SHP77 treated with DMSO at 0.1 percent for 48 hours (cell line): ENCODE data around the gene EXOC3L1.
A peak's percentile ranks its signal among the peaks of the same experiment; 100 is the strongest.

Experiments used
- DNase-seq: peaks from one replicate; lab custom pipeline; 2025; lab: John Stamatoyannopoulos, UW

The EXOC3L1 gene, protein sequence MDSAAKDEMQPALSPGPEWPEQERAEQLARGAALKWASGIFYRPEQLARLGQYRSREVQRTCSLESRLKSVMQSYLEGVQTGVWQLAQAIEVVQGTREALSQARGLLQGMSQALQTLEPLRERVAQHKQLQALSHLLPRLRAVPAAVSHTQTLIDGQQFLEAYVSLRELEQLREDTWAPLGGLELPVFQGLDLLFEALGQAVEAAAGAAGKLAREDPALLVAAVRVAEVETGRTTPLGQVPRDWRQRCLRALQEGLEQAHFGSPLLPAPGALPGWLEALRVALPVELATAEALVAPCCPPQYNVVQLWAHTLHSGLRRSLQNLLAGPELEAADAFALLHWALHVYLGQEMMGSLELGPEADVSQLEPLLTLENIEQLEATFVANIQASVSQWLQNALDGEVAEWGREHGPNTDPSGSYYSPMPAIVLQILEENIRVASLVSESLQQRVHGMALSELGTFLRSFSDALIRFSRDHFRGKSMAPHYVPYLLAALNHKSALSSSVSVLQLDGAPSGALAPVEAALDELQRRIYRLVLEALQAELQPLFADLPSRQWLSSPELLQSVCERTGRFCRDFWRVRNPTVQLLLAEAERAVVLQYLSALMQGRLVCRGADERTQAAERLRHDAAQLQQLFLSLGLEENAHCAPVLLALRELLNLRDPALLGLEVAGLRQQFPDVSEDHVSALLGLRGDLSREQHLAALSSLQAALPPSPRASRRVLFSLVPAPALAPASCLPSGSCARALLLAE

GRCh38 chr16:67190041-67190440 is at the start of gene EXOC3L1:
TSS of gene EXOC3L1 (minus strand) at chr16:67190136. CDS start at chr16:67189676, 460 bp downstream.
- no peak for DNase-seq

DNA sequence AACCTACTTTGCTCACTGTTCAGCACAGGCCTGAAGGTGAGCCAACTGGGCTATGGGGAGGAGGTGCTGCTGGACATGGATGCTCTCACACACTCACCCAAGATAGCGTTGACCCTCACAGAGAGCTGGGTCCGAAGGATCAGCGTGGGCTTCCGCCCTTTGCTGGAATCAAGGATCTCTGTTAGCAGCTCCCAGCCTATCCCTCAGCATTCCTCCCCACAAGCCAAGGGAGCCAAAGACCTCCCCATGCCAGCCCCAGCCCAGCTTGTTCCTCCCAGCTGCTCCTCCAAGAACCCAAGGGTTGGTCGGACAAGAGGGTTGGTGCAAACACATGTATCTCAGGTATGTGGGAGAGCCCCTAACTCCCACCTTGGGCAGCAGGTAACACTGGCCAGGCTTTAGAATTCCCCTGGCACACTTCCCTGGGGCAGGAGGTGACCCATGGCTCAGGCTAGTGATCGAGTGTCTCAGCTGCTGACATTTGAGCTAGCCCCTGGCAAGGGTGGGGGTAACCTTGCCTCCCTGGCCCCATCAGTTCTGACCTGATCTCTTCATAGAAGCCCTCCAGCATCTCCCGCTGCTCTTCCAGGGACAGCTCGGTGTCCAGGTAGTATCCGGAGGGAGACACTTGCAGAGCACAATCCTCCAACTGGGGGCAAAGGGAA is 49.0 kb upstream of the EXOC3L1 start:
- no peak for DNase-seq

- no peak for DNase-seq
Measured at GRCh38 chr16:67238278-67238575, 48.3 kb upstream of the EXOC3L1 start.

DNA sequence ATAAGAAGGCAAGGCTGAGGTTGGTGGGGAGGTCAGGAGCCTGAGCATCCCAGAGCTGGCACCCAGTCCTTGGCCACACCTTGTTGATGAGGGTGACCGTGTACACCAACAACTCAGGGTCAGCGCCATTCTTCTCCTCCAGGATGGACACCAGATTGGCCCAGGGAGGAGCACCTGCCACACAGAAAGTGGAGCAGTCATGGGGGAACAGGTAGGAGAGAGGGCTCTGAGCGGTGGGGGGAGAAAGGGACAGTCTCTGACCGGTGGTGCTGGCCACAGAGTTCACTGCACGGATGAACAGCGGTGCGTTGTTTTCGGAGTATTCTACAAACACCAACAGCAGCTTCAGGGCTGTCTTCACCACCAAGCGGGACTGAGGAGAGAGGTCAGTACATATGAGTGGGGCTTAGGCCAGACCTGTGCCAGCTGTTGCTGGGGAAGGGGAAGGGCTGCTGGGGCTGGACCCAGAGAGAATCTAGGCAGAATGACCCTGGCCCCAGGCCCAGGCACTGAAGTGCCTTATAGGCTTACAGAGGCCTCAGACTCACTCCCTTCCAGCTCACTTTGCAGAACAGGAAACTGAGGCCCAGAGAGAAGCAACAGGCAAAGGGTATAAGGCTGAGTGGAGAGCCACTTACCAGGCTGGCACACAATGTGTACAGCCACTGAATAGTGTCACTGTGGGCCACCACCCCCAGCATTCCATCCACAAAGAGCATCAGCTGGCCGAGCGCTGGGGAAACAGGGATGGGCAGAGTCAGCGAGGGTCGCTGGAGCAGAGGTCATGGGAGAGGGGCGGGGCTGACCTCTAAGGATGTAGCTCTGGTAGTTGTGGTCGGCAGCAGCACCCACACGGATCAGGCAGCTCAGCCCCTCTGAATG is 47.7 kb upstream of the EXOC3L1 start:
- DNase-seq, result no peak

GRCh38 chr16:67236563-67237395 is 46.8 kb upstream of the EXOC3L1 start:
- no peak for DNase-seq

GRCh38 chr16:67235816-67236562 is 46.1 kb upstream of the EXOC3L1 start:
- DNase-seq, result no peak

DNA sequence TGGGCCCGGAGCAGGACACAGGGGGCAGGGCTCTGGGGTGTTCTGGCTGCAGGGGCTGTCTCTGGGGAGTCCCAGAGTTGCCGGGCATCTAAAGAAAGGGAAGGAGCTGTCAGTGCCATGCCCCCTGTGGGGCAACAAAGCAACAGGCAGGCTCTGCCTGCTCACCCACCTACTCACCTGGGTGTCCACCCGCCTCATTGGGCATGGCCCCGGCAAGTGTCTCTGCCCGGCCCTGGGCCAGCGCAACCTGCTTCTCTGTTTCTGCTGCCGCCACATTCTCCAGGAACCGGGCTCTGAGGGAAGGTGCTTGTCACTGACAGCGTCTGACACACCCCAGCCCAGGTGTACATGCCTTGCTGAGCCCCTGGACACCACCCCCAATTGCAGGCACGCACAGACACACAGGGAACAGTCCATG is 44.3 kb upstream of the EXOC3L1 start:
- DNase-seq, result no peak

DNA sequence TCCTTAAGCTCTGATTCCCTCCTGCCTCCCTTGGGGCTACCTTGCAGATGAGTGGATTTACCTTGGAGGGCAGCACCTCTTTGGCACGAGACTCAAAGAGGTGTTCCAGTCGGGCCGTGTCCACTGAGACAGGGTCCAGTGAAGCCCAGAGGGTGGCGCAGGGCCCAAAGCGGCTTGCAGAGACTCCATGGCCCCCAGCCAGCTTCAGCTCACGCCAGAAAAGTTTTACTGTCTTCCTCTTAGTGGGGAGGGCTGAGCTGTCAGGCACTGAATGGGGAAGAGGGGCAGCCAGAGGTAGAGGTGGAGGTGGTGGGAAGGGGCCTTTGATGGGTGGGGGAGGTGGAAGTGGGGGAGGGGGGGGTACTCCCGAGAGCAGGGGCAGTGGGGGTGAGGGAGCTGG is 43.7 kb upstream of the EXOC3L1 start:
- DNase-seq, result no peak

- DNase-seq, result no peak
Measured at GRCh38 chr16:67230809-67231660, 41.1 kb upstream of the EXOC3L1 start.

- no peak for DNase-seq
Measured at GRCh38 chr16:67229906-67230808, 40.2 kb upstream of the EXOC3L1 start.

DNA sequence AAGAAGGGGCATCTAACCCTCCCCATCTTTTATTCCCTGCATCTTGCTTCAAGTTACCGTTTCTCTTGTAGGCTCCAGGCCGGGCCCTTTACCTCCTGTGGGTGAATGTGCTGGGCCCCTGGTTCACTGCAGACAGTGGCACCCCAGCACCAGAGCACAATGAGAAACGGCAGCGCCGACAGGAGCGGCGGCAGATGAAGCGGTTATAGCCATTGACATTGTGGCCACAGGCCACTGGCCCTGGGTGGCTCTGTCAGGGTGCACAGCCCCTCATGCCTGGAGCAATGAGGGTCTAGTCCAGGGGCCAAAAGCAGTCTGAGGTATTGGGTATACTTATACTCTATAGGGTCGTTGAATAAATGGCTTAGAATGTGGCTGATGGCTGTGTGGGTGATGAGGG is 39.0 kb upstream of the EXOC3L1 start:
- DNase-seq, result no peak

GRCh38 chr16:67228034-67228785 is 38.3 kb upstream of the EXOC3L1 start:
- no peak for DNase-seq

GRCh38 chr16:67227567-67227921 is 37.6 kb upstream of the EXOC3L1 start:
- DNase-seq, result no peak

- peak; percentile 94 for DNase-seq
Measured at GRCh38 chr16:67226804-67227566, 37.0 kb upstream of the EXOC3L1 start, which contains the start of gene TMEM208. TSS of gene TMEM208 (plus strand) at chr16:67227130. CDS start at chr16:67227219, 89 bp downstream.

GRCh38 chr16:67226295-67226803 is 36.4 kb upstream of the EXOC3L1 start:
- DNase-seq, result no peak

GRCh38 chr16:67223992-67224391 is 34.1 kb upstream of the EXOC3L1 start:
- no peak for DNase-seq
